ENCODE data around the gene CASZ1.

- TF ChIP-seq CTCF (IDR thresholded peaks at IDR 0.05) (no peak), POLR2A (IDR thresholded peaks at IDR 0.05) (no peak)
These were observed 17.9 kb upstream of the CASZ1 start for GRCh38 chr1:10814312-10814711.

Measured in lower leg skin (tissue), 3 donors.